Nephron progenitor cell (in vitro differentiated cells): ENCODE results near the gene KRTAP12-2.
"Not testable (repeated sequence)": the region's sequence is repeated elsewhere in the genome, so short reads cannot be mapped to it uniquely, and the experiment has no call there.

Experiments
- DNase-seq: peaks from one replicate; pipeline ENCODE4 v3.0.0; 2021
- H3K27ac Mint-ChIP-seq: 2 replicates; pipeline ENCODE4 v1.8.0; 2021; ENCODE audit warnings: mild to moderate bottlenecking, moderate library complexity, mixed read lengths
- H3K27me3 Mint-ChIP-seq: 2 replicates; pipeline ENCODE4 v1.8.0; 2021; ENCODE audit warnings: mild to moderate bottlenecking, low read depth, mixed read lengths; ENCODE audit not compliant: poor library complexity
- H3K36me3 Mint-ChIP-seq: 2 replicates; pipeline ENCODE4 v1.8.0; 2021; ENCODE audit warnings: low read depth, mixed read lengths
- H3K4me1 Mint-ChIP-seq: 2 replicates; pipeline ENCODE4 v1.8.0; 2021; ENCODE audit warnings: mixed read lengths
- H3K4me3 Mint-ChIP-seq: 2 replicates; pipeline ENCODE4 v1.8.0; 2021; ENCODE audit warnings: mild to moderate bottlenecking, moderate library complexity, mixed read lengths
- H3K9me3 Mint-ChIP-seq: 2 replicates; pipeline ENCODE4 v1.8.0; 2021; ENCODE audit warnings: mild to moderate bottlenecking, moderate library complexity, mixed read lengths
- TF ChIP-seq, protein P1 (sequence below): fragments of 200-600 bp; sonication (generic); IDR thresholded peaks from 2 replicates; pipeline ENCODE4 v1.5.0; 2021; ENCODE audit warnings: antibody characterized with exemption

KRTAP12-2 gene

DNA sequence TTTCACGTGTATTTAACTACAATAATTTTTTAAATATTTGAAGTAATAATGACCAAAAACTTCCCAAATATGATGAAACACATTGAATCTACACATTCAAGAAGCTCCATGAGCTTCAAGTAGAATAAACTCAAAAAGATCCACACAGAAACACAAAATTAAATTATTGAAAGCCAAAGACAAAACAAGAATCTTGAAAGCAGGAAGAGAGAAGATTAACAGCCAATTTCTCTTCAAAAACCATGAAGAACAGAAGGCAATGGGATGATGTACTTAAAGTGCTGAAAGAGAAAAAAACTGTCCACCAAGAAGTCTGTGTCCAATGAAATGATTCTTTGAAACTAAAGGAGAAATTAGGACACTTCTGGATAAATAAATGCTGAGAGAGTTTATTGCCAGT, 34.7 kb downstream of the KRTAP12-2 start:
- no peak for DNase-seq
- TF ChIP-seq, protein P1, sequence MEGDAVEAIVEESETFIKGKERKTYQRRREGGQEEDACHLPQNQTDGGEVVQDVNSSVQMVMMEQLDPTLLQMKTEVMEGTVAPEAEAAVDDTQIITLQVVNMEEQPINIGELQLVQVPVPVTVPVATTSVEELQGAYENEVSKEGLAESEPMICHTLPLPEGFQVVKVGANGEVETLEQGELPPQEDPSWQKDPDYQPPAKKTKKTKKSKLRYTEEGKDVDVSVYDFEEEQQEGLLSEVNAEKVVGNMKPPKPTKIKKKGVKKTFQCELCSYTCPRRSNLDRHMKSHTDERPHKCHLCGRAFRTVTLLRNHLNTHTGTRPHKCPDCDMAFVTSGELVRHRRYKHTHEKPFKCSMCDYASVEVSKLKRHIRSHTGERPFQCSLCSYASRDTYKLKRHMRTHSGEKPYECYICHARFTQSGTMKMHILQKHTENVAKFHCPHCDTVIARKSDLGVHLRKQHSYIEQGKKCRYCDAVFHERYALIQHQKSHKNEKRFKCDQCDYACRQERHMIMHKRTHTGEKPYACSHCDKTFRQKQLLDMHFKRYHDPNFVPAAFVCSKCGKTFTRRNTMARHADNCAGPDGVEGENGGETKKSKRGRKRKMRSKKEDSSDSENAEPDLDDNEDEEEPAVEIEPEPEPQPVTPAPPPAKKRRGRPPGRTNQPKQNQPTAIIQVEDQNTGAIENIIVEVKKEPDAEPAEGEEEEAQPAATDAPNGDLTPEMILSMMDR, result no peak
- no peak overlapping the region for H3K4me3 Mint-ChIP-seq
- H3K27me3 Mint-ChIP-seq, result peaks cover 7% of the 10 kb centered on the region
- H3K36me3 Mint-ChIP-seq, result peaks cover 18% of the 10 kb centered on the region
- peaks cover 9% of the 10 kb centered on the region for H3K4me1 Mint-ChIP-seq
- H3K9me3 Mint-ChIP-seq, result peaks cover 50% of the 10 kb centered on the region
- no peak overlapping the region for H3K27ac Mint-ChIP-seq

DNA sequence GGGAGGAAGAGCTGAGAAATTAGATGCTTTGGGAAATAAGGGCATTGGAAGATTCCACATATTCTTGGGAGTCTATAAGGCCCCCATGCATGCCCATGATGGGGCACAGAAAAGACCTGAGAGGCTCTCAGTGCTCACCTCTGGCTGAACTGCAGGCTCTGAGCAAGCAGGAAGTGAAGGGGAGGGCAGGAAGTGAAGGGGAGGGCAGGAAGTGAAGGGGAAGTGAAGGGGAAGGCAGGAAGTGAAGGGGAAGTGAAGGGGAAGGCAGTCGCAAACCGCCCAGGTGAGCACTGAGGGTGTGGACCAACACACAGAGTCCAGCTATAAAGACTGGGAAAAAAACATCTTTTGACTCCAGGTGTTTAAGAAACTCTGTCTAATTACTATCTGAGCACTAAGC, 36.3 kb downstream of the KRTAP12-2 start:
- Mint-ChIP-seq H3K4me3 (no peak overlapping the region), H3K27me3 (peaks cover 7% of the 10 kb centered on the region), H3K36me3 (peaks cover 18% of the 10 kb centered on the region), H3K9me3 (peaks cover 54% of the 10 kb centered on the region), H3K27ac (no peak overlapping the region), H3K4me1 (peaks cover 7% of the 10 kb centered on the region)
- no peak for DNase-seq
- TF ChIP-seq, protein P1, result no peak

DNA sequence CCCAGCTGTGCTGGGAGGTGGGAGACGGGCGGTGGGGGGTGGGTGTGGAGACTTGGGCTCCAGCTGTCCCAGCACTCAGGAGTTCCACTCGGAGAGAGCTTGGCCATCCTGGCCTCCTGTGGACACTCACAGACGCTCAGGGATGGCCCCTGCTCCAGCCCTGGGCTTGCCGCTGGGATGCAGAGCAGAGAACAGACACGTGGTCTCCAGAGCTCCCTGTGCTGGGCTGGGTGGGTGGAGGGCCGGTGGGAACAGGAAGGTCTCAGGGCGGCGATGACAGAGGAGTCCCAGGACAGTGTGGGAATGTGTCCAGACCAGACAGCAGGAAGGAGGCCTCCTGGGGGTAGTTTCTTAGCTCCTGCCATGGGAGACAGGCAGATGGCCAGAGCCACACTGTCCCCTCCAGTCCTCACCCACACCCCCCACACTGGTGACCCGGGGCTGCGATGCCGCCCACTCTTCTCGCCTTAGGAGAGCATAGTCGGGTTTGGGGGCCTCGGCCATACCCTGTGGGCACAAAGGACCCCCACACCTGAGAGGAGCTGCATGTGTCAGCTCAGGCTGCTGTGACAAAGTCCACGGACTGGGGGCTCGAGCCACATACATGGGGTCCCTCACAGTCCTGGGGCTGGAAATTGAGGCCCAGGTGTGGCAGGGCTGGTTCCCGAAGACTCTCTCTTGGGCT, 37.9 kb downstream of the KRTAP12-2 start:
- Mint-ChIP-seq H3K9me3 (peaks cover 60% of the 10 kb centered on the region), H3K4me1 (peaks cover 7% of the 10 kb centered on the region), H3K27ac (no peak overlapping the region), H3K27me3 (peaks cover 10% of the 10 kb centered on the region), H3K4me3 (no peak overlapping the region), H3K36me3 (peaks cover 27% of the 10 kb centered on the region)
- no peak for DNase-seq
- TF ChIP-seq, protein P1, result no peak

DNA sequence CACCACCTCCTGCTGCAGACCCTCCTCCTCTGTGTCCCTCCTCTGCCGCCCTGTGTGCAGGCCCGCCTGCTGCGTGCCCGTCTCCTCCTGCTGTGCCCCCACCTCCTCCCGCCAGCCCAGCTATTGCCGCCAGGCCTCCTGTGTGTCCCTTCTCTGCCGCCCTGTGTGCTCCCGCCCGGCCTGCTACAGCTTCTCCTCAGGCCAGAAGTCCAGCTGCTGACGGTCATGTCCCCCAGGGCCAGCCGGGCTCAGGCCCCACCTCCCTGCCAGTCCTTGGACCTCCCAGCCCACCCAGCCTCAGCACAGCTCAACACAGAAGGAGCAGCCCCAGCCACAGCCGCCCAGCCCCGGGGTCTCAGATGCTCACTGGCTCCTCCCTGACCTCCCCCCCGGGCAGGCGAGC, 38.9 kb downstream of the KRTAP12-2 start:
- H3K27me3 Mint-ChIP-seq, result peaks cover 10% of the 10 kb centered on the region
- H3K36me3 Mint-ChIP-seq, result peaks cover 33% of the 10 kb centered on the region
- not testable (repeated sequence) for DNase-seq, H3K4me3 Mint-ChIP-seq, H3K27ac Mint-ChIP-seq, H3K4me1 Mint-ChIP-seq
- peaks cover 60% of the 10 kb centered on the region for H3K9me3 Mint-ChIP-seq

DNA sequence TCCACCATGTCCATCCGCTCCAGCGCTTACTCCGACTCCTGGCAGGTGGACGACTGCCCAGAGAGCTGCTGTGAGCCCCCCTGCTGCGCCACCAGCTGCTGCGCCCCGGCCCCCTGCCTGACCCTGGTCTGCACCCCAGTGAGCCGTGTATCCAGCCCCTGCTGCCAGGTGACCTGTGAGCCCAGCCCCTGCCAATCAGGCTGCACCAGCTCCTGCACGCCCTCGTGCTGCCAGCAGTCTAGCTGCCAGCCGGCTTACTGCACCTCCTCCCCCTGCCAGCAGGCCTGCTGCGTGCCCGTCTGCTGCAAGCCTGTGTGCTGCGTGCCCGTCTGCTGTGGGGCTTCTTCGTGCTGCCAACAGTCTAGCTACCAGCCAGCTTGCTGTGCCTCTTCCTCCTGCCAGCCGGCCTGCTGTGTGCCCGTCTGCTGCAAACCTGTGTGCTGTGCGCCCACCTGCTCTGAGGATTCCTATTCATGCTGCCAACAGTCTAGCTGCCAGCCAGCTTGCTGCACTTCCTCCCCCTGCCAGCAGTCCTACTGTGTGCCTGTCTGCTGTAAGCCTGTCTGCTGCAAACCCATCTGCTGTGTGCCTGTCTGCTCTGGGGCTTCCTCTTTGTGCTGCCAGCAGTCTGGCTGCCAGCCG, 39.4 kb downstream of the KRTAP12-2 start:
- not testable (repeated sequence) for H3K4me1 Mint-ChIP-seq, H3K27ac Mint-ChIP-seq, H3K4me3 Mint-ChIP-seq, DNase-seq, H3K27me3 Mint-ChIP-seq
- Mint-ChIP-seq H3K9me3 (peaks cover 61% of the 10 kb centered on the region), H3K36me3 (peaks cover 33% of the 10 kb centered on the region)

DNA sequence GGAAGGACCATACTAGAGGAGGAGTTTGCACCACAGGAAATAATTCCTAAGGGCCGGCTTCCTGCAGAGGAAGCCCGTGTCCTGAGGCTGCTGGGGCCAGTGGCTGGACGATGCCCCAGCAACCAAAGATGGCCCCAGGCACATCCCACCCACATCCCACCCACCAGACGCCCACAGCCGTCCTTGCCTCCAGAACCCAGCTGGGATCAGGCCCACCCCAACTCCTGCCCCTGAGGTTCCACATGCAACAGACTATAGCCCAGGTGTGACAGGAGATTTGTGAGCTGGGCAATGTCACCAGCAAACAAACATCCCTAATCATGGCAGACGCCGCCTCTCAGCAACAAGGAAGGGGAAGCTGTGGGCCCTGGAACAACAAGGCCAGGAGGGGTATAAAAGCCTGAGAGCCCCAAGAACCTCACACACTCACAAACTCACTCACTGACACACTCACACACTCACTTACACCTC, 40.0 kb downstream of the KRTAP12-2 start, which contains the start of gene KRTAP10-9:
TSS of gene KRTAP10-9 (plus strand) at position 421 of the 471 bp plus-strand sequence. CDS start 79 bp downstream, outside the sequence.
- peaks cover 27% of the 10 kb centered on the region for H3K36me3 Mint-ChIP-seq
- H3K4me1 Mint-ChIP-seq, result peaks cover 7% of the 10 kb centered on the region
- TF ChIP-seq, protein P1, result no peak
- peaks cover 60% of the 10 kb centered on the region for H3K9me3 Mint-ChIP-seq
- DNase-seq, result no peak
- H3K4me3 Mint-ChIP-seq, result no peak within 1 kb of the TSS
- no peak within 1 kb of the TSS for H3K27ac Mint-ChIP-seq
- peaks cover 7% of the 10 kb centered on the region for H3K27me3 Mint-ChIP-seq
